Testis (tissue), 5 donors: ENCODE results near the gene CLVS2. TPM values are rescaled to one million over a fixed set of nuclear protein-coding genes. Genes with fewer than 3 reads are reported as not detected.

Experiments
- DNase-seq: peaks from one replicate; pipeline ENCODE4 v3.0.0-alpha.2; 2019
- H3K27ac ChIP-seq, 2 donors: fragments of 200-600 bp; sonication (generic); one replicate each; pipeline ENCODE4 v1.5.1; 2019
- H3K27me3 ChIP-seq: fragments of 200-600 bp; sonication (generic); one replicate; pipeline ENCODE4 v1.5.1; 2019
- H3K36me3 ChIP-seq: fragments of 200-600 bp; sonication (generic); one replicate; pipeline ENCODE4 v1.5.1; 2017; ENCODE audit warnings: low read depth; ENCODE audit errors: missing control alignments
- H3K4me1 ChIP-seq: fragments of 200-600 bp; sonication (generic); one replicate; pipeline ENCODE4 v1.5.1; 2019
- H3K4me3 ChIP-seq, 2 donors: fragments of 200-600 bp; sonication (generic); one replicate each; pipeline ENCODE4 v1.5.1; 2017 to 2019
- H3K9me3 ChIP-seq: fragments of 200-600 bp; sonication (generic); one replicate; pipeline ENCODE4 v1.5.1; 2017
- CTCF ChIP-seq, 3 experiments: fragments of 450-650 bp in 2 of 3; fragments of 200-600 bp in 1 of 3; sonication (generic) in 1 of 3; IDR thresholded peaks; one replicate each; pipeline ENCODE4 v1.5.1; 2016 to 2019; ENCODE audit warnings: antibody characterized with exemption in 3 of 3, mild to moderate bottlenecking in 2 of 3, moderate library complexity in 1 of 3
- POLR2A ChIP-seq: fragments of 450-650 bp; IDR thresholded peaks from one replicate; pipeline ENCODE4 v1.6.1; 2017; ENCODE audit warnings: antibody characterized with exemption, mild to moderate bottlenecking, moderate library complexity
- WGBS, 2 donors: methylation state at CpG; one replicate each; pipeline ENCODE4 v1.1.5; 2018; 5-methylcytosine and 5-hydroxymethylcytosine counted together
- intact Hi-C: fragments of 100-400 bp; cut with DNase I; formaldehyde crosslinking; loops from one replicate; pipeline ENCODE4 v1.15.1; 2023; ENCODE audit warnings: low total_unique reads
- long read RNA-seq, 2 donors: transcript quantifications; one replicate each; lab custom pipeline, GENCODE V29; 2026
- polyA plus RNA-seq: library from polyadenylated mRNA; stranded (reverse); fragments of 350-450 nt; fragmentation: Illumina TruSeq; extraction: RNeasy Lipid Tissue Mini Kit (QIAGEN cat#74804); gene quantifications from one replicate; pipeline ENCODE4 v1.2.3, GENCODE V29; 2014; ENCODE audit warnings: low read depth, low replicate concordance; ENCODE audit not compliant: insufficient read depth
- total RNA-seq, 2 donors: library from RNA; depleted of rRNA; stranded (reverse); fragments of >200 nt; gene quantifications; one replicate each; pipeline ENCODE4 v1.2.3, GENCODE V29; 2016

The CLVS2 gene, protein sequence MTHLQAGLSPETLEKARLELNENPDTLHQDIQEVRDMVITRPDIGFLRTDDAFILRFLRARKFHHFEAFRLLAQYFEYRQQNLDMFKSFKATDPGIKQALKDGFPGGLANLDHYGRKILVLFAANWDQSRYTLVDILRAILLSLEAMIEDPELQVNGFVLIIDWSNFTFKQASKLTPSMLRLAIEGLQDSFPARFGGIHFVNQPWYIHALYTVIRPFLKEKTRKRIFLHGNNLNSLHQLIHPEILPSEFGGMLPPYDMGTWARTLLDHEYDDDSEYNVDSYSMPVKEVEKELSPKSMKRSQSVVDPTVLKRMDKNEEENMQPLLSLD
- total RNA-seq, result under 1 TPM; 0.16 to 0.19 TPM
- 0.24 TPM for polyA plus RNA-seq
- long read RNA-seq, donor 1, result 0 reads
- long read RNA-seq, donor 2, result 0 reads

- Histone ChIP-seq H3K36me3 (no peaks in the 10 kb centered on the region), H3K4me3 (peak within 1 kb of the TSS; percentile 16 to 54), H3K4me1 (peaks cover 4% of the 10 kb centered on the region), H3K27me3 (no peaks in the 10 kb centered on the region), H3K27ac (no peak within 1 kb of the TSS), H3K9me3 (no peaks in the 10 kb centered on the region)
- intact Hi-C loops, result no loop called here
- no peak for TF ChIP-seq CTCF (IDR thresholded peaks at IDR 0.05)
- TF ChIP-seq POLR2A, result no peak
- WGBS, 2 donors, result 2% methylated on average over 16 to 75 of the region's 75 CpGs
- DNase-seq, result peak; percentile 27
Measured at GRCh38 chr6:122995921-122996793, at the start of gene CLVS2. Gene CLVS2 (plus strand): TSS chr6:122996235. CDS start chr6:122997778, 1,543 bp downstream.

DNA sequence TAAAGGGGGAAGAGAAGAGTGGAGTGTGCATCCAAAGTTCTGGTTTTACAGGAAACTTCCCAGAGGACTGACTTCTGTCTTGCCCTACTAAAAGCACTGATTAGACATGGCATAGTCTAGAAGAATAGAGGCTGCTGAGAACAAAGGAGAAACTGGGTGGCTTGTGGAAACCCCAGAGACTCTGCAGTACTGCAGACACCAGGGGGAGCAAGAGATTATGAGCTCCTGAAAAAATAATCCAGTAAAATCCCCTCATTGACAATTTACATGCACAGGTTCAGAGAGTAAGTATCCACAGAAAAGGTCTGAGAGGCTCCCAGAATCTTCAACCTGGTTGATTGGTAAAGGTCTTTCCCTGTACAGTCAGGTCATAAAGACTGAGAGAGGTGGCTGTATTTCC, 48.7 kb upstream of the CLVS2 start:
- Histone ChIP-seq H3K4me1 (no peaks in the 10 kb centered on the region), H3K36me3 (no peaks in the 10 kb centered on the region), H3K9me3 (no peaks in the 10 kb centered on the region), H3K27me3 (no peaks in the 10 kb centered on the region), H3K4me3 (no peak overlapping the region), H3K27ac (no peak overlapping the region)
- peak; percentile 23 for DNase-seq
- TF ChIP-seq POLR2A (no peak), CTCF (IDR thresholded peaks at IDR 0.05) (peak in 1 of 3 experiments; percentile 25)
- intact Hi-C loops, result no loop called here

GRCh38 chr6:122953766-122954165, 42.3 kb upstream of the CLVS2 start:
- no peaks in the 10 kb centered on the region for H3K4me1 ChIP-seq
- intact Hi-C loops, result no loop called here
- H3K36me3 ChIP-seq, result no peaks in the 10 kb centered on the region
- no peaks in the 10 kb centered on the region for H3K27me3 ChIP-seq
- 60 to 80% methylated on average over 1 of the region's 1 CpG for WGBS, 2 donors
- no peak for TF ChIP-seq POLR2A
- no peak for TF ChIP-seq CTCF (IDR thresholded peaks at IDR 0.05)
- H3K9me3 ChIP-seq, result no peaks in the 10 kb centered on the region
- no peak overlapping the region for H3K27ac ChIP-seq
- H3K4me3 ChIP-seq, result no peak overlapping the region
- no peak for DNase-seq

DNA sequence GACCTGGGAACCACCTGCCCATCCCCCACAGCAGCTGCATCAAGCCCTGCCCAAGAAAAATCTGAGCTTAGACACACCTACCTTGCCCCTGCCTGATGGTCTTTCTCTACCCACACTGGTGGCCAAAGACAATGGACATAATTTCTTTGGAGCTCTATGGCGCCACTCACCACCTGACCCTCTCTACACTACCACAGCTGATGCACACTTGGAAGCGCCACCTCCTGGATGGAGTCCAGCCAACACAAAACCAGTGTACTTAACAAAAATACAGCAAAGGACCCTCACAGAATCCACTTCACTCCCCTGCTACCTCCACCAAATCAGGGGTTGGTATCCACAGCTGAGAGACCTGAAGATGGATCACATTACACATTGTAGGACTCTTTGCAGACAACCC, 39.7 kb upstream of the CLVS2 start:
- H3K4me3 ChIP-seq, result no peak overlapping the region
- no peaks in the 10 kb centered on the region for H3K9me3 ChIP-seq
- H3K27me3 ChIP-seq, result no peaks in the 10 kb centered on the region
- no peaks in the 10 kb centered on the region for H3K36me3 ChIP-seq
- TF ChIP-seq CTCF (IDR thresholded peaks at IDR 0.05) (no peak), POLR2A (no peak)
- intact Hi-C loops, result no loop called here
- DNase-seq, result no peak
- no peaks in the 10 kb centered on the region for H3K4me1 ChIP-seq
- H3K27ac ChIP-seq, result no peak overlapping the region
- 91 to 95% methylated on average over 2 of the region's 2 CpGs for WGBS, 2 donors
